Astrocyte (in vitro differentiated cells and primary cell): ENCODE results near the gene TPM3. TPM values are rescaled to one million over a fixed set of nuclear protein-coding genes. Genes with fewer than 3 reads are reported as not detected.

Experiments
- DNase-seq: peaks from one replicate; pipeline ENCODE4 v3.0.0-alpha.2; 2010; ENCODE audit warnings: low read depth
- FAIRE-seq: peaks from 2 replicates; lab custom pipeline; 2011; peaks lifted over from hg19 to GRCh38; lab: Jason Lieb, UNC
- H2AFZ ChIP-seq: 2 replicates; pipeline ENCODE4 v1.6.0; 2012; ENCODE audit warnings: low read depth, low read length, inconsistent platforms
- H3K27ac ChIP-seq: 2 replicates; pipeline ENCODE4 v1.5.1; 2011; ENCODE audit warnings: low read depth, low read length, inconsistent platforms
- H3K27me3 ChIP-seq: 2 replicates; pipeline ENCODE4 v1.6.0; 2011; ENCODE audit warnings: low read length, inconsistent platforms; ENCODE audit not compliant: insufficient read depth
- H3K36me3 ChIP-seq: 2 replicates; pipeline ENCODE4 v1.5.1; 2011; ENCODE audit warnings: low read length, inconsistent platforms; ENCODE audit not compliant: insufficient read depth
- H3K4me1 ChIP-seq: 2 replicates; pipeline ENCODE4 v1.5.1; 2011; ENCODE audit warnings: low read length, inconsistent platforms; ENCODE audit not compliant: insufficient read depth
- H3K4me2 ChIP-seq: 2 replicates; pipeline ENCODE4 v1.6.0; 2012; ENCODE audit warnings: low read length, inconsistent platforms
- H3K4me3 ChIP-seq: 2 replicates; pipeline ENCODE4 v1.5.1; 2011; ENCODE audit warnings: low read depth, mild to moderate bottlenecking, low read length, inconsistent platforms; ENCODE audit not compliant: insufficient read depth
- H3K79me2 ChIP-seq: 2 replicates; pipeline ENCODE4 v1.6.0; 2012; ENCODE audit warnings: mild to moderate bottlenecking, low read length, inconsistent platforms; ENCODE audit not compliant: insufficient read depth
- H3K9ac ChIP-seq: 2 replicates; pipeline ENCODE4 v1.6.0; 2012; ENCODE audit warnings: mild to moderate bottlenecking, low read length, inconsistent platforms
- H3K9me3 ChIP-seq: 2 replicates; pipeline ENCODE4 v1.5.1; 2012; ENCODE audit warnings: low read depth, mild to moderate bottlenecking, low read length, inconsistent platforms; ENCODE audit not compliant: insufficient read depth
- H4K20me1 ChIP-seq: 2 replicates; pipeline ENCODE4 v1.6.0; 2012; ENCODE audit warnings: low read length, inconsistent platforms; ENCODE audit not compliant: insufficient read depth
- H3K27ac Mint-ChIP-seq: one replicate; pipeline ENCODE4 v1.8.0; 2021; ENCODE audit warnings: mild to moderate bottlenecking, mixed read lengths; ENCODE audit not compliant: unreplicated experiment
- H3K27me3 Mint-ChIP-seq: one replicate; pipeline ENCODE4 v1.8.0; 2021; ENCODE audit warnings: low read depth, mixed read lengths; ENCODE audit not compliant: unreplicated experiment
- H3K36me3 Mint-ChIP-seq: one replicate; pipeline ENCODE4 v1.8.0; 2021; ENCODE audit warnings: low read depth, mixed read lengths; ENCODE audit not compliant: unreplicated experiment
- H3K4me1 Mint-ChIP-seq: one replicate; pipeline ENCODE4 v1.8.0; 2021; ENCODE audit warnings: low read depth, mixed read lengths; ENCODE audit not compliant: unreplicated experiment
- H3K4me3 Mint-ChIP-seq: one replicate; pipeline ENCODE4 v1.8.0; 2021; ENCODE audit warnings: mild to moderate bottlenecking, moderate library complexity, mixed read lengths; ENCODE audit not compliant: unreplicated experiment
- H3K9me3 Mint-ChIP-seq: one replicate; pipeline ENCODE4 v1.8.0; 2021; ENCODE audit warnings: mild to moderate bottlenecking, mixed read lengths; ENCODE audit not compliant: unreplicated experiment
- CTCF ChIP-seq: IDR thresholded peaks from 2 replicates; pipeline ENCODE4 v1.5.1; 2011; ENCODE audit warnings: low read depth, mild to moderate bottlenecking, inconsistent platforms, low read length, moderate library complexity; ENCODE audit not compliant: insufficient read depth
- EZH2 ChIP-seq: IDR thresholded peaks from 2 replicates; pipeline ENCODE4 v1.6.1; 2012; ENCODE audit warnings: mild to moderate bottlenecking, low read length, inconsistent platforms; ENCODE audit not compliant: insufficient read depth
- total RNA-seq: library from RNA; stranded (reverse); gene quantifications from 2 replicates; pipeline ENCODE4 v1.2.1, GENCODE V29; 2021

TPM3 gene
- total RNA-seq, 1 donor from 2014 or later = 687 TPM

- H3K4me3 ChIP-seq = peak overlapping the region; percentile 82
- peak overlapping the region; percentile 87 for H3K4me2 ChIP-seq
- Mint-ChIP-seq H3K27ac (peak overlapping the region; percentile 99), H3K36me3 (peaks cover 13% of the 10 kb centered on the region), H3K4me1 (peaks cover 24% of the 10 kb centered on the region), H3K27me3 (no peaks in the 10 kb centered on the region), H3K4me3 (peak overlapping the region; percentile 99), H3K9me3 (no peaks in the 10 kb centered on the region)
- FAIRE-seq = no peak
- no peak overlapping the region for H2AFZ ChIP-seq
- peak overlapping the region; percentile 97 for H3K9ac ChIP-seq
- no peaks in the 10 kb centered on the region for H3K27me3 ChIP-seq
- no peaks in the 10 kb centered on the region for H3K9me3 ChIP-seq
- TF ChIP-seq EZH2 (no peak), CTCF (no peak)
- H3K4me1 ChIP-seq = peaks cover 23% of the 10 kb centered on the region
- H4K20me1 ChIP-seq = peaks cover 67% of the 10 kb centered on the region
- DNase-seq = no peak
- peaks cover 22% of the 10 kb centered on the region for H3K36me3 ChIP-seq
- H3K27ac ChIP-seq = peak overlapping the region; percentile 94
- peaks cover 94% of the 10 kb centered on the region for H3K79me2 ChIP-seq
These were observed 29.0 kb upstream of the TPM3 start for GRCh38 chr1:154220970-154221277.

GRCh38 chr1:154220071-154220969, 28.4 kb upstream of the TPM3 start, which contains the start of gene UBAP2L:
UBAP2L (plus strand) TSS chr1:154220955; CDS start chr1:154225124, 4,169 bp downstream.
- Mint-ChIP-seq H3K36me3 (peaks cover 11% of the 10 kb centered on the region), H3K27me3 (no peaks in the 10 kb centered on the region), H3K27ac (peak within 1 kb of the TSS; percentile 99), H3K4me1 (peaks cover 24% of the 10 kb centered on the region), H3K4me3 (peak within 1 kb of the TSS; percentile 99), H3K9me3 (no peaks in the 10 kb centered on the region)
- H3K9ac ChIP-seq = peak within 1 kb of the TSS; percentile 100
- peak; percentile 20 for FAIRE-seq
- H3K4me1 ChIP-seq = peaks cover 23% of the 10 kb centered on the region
- H3K27ac ChIP-seq = peak within 1 kb of the TSS; percentile 100
- TF ChIP-seq CTCF = no peak
- TF ChIP-seq EZH2 = no peak
- DNase-seq = peak; percentile 97
- H3K9me3 ChIP-seq = no peaks in the 10 kb centered on the region
- peak within 1 kb of the TSS; percentile 98 for H3K4me3 ChIP-seq
- H3K27me3 ChIP-seq = no peaks in the 10 kb centered on the region
- H3K4me2 ChIP-seq = peak within 1 kb of the TSS; percentile 95
- H3K79me2 ChIP-seq = peaks cover 91% of the 10 kb centered on the region
- peak within 1 kb of the TSS; percentile 86 for H2AFZ ChIP-seq
- H4K20me1 ChIP-seq = peaks cover 61% of the 10 kb centered on the region
- H3K36me3 ChIP-seq = peaks cover 20% of the 10 kb centered on the region

GRCh38 chr1:154219541-154219940, 27.6 kb upstream of the TPM3 start:
- Histone ChIP-seq H3K4me3 (peak overlapping the region; percentile 98), H3K36me3 (peaks cover 17% of the 10 kb centered on the region), H3K4me1 (peaks cover 23% of the 10 kb centered on the region), H2AFZ (no peak overlapping the region), H3K4me2 (peak overlapping the region; percentile 95), H3K9me3 (no peaks in the 10 kb centered on the region), H3K79me2 (peaks cover 83% of the 10 kb centered on the region), H3K9ac (peak overlapping the region; percentile 100), H4K20me1 (peaks cover 55% of the 10 kb centered on the region), H3K27ac (peak overlapping the region; percentile 100), H3K27me3 (no peaks in the 10 kb centered on the region)
- DNase-seq = peak; percentile 31
- peaks cover 24% of the 10 kb centered on the region for H3K4me1 Mint-ChIP-seq
- peak overlapping the region; percentile 95 for H3K4me3 Mint-ChIP-seq
- no peaks in the 10 kb centered on the region for H3K27me3 Mint-ChIP-seq
- H3K36me3 Mint-ChIP-seq = peaks cover 12% of the 10 kb centered on the region
- no peak for FAIRE-seq
- no peak for TF ChIP-seq EZH2
- TF ChIP-seq CTCF = no peak
- no peaks in the 10 kb centered on the region for H3K9me3 Mint-ChIP-seq
- H3K27ac Mint-ChIP-seq = peak overlapping the region; percentile 99
